ENCODE data around the gene CEP170.

Gene CEP170

GRCh38 chr1:243254927-243255790 is at the start of gene CEP170:
Gene CEP170 (minus strand): TSS chr1:243255281. CDS start chr1:243225280, 30,001 bp downstream.
- H3K27ac ChIP-seq, result peak within 1 kb of the TSS; percentile 89
- TF ChIP-seq CTCF (IDR thresholded peaks at IDR 0.05) (no peak), ZFX (IDR thresholded peaks at IDR 0.05; ENCODE audit: borderline replicate concordance) (no peak)

- no peak overlapping the region for H3K27ac ChIP-seq
- TF ChIP-seq CTCF (IDR thresholded peaks at IDR 0.05), result no peak
- no peak for TF ChIP-seq ZFX (IDR thresholded peaks at IDR 0.05; ENCODE audit: borderline replicate concordance)
Observed at GRCh38 chr1:243301059-243301458, 46.0 kb upstream of the CEP170 start.

GRCh38 chr1:243299069-243299468 is 44.0 kb upstream of the CEP170 start:
- TF ChIP-seq CTCF (IDR thresholded peaks at IDR 0.05) (no peak), ZFX (IDR thresholded peaks at IDR 0.05; ENCODE audit: borderline replicate concordance) (no peak)
- H3K27ac ChIP-seq, result no peak overlapping the region

GRCh38 chr1:243294723-243295121 is 39.6 kb upstream of the CEP170 start:
- H3K27ac ChIP-seq, result no peak overlapping the region
- no peak for TF ChIP-seq CTCF (IDR thresholded peaks at IDR 0.05)
- no peak for TF ChIP-seq ZFX (IDR thresholded peaks at IDR 0.05; ENCODE audit: borderline replicate concordance)

- no peak overlapping the region for H3K27ac ChIP-seq
Observed at GRCh38 chr1:243293941-243294722, 39.1 kb upstream of the CEP170 start.

GRCh38 chr1:243292117-243292516 is 37.0 kb upstream of the CEP170 start:
- H3K27ac ChIP-seq, result no peak overlapping the region
- no peak for TF ChIP-seq ZFX (IDR thresholded peaks at IDR 0.05; ENCODE audit: borderline replicate concordance)
- TF ChIP-seq CTCF (IDR thresholded peaks at IDR 0.05), result no peak

More at GRCh38 chr1:243293941-243294722, 39.1 kb upstream of the CEP170 start:
- TF ChIP-seq CTCF (IDR thresholded peaks at IDR 0.05), result no peak

- no peak for TF ChIP-seq ZFX (IDR thresholded peaks at IDR 0.05; ENCODE audit: borderline replicate concordance)
- no peak for TF ChIP-seq CTCF (IDR thresholded peaks at IDR 0.05)
- no peak overlapping the region for H3K27ac ChIP-seq
Observed at GRCh38 chr1:243291292-243291691, 36.2 kb upstream of the CEP170 start.
